Right cardiac atrium (tissue), 5 donors: ENCODE data around the gene TSSK3. TPM values are rescaled to one million over a fixed set of nuclear protein-coding genes. Genes with fewer than 3 reads are reported as not detected.
A peak's percentile ranks its signal among the peaks of the same experiment; 100 is the strongest.

Experiments
- ATAC-seq, 2 donors: fragments of 200-7000 bp; cut with Tn5 transposase; one replicate each; pipeline versions ENCODE4 v1.8.0 to v1.9.1; 2020; ENCODE audit warnings: moderate library complexity in 2 of 2, mild to moderate bottlenecking in 1 of 2
- DNase-seq, 3 donors: peaks; one replicate each; pipeline ENCODE4 v3.0.0-alpha.2; 2020
- H3K27ac ChIP-seq: one replicate; pipeline ENCODE4 v1.5.1; 2013; ENCODE audit warnings: mild to moderate bottlenecking, low read length, control low read depth, moderate library complexity
- H3K27me3 ChIP-seq: one replicate; pipeline ENCODE4 v1.6.1; 2013; ENCODE audit not compliant: control insufficient read depth, insufficient read depth
- H3K4me1 ChIP-seq: one replicate; pipeline ENCODE4 v1.6.1; 2013; ENCODE audit warnings: low read length; ENCODE audit not compliant: control insufficient read depth, insufficient read depth
- H3K4me3 ChIP-seq: one replicate; pipeline ENCODE4 v1.5.1; 2013; ENCODE audit warnings: low read length, control low read depth
- H3K9me3 ChIP-seq: one replicate; pipeline ENCODE4 v1.6.1; 2013; ENCODE audit warnings: low read length; ENCODE audit not compliant: control insufficient read depth
- WGBS: extraction: QIAGEN DNeasy Blood & Tissue Kit; methylation state at CpG from one replicate; pipeline ENCODE4 v1.1.7; 2013; 5-methylcytosine and 5-hydroxymethylcytosine counted together
- intact Hi-C, 4 donors: fragments of 100-400 bp; cut with DNase I; formaldehyde crosslinking; loops; one replicate each; pipeline versions ENCODE4 v1.11.0 to v1.14.0; 2022 to 2023
- polyA plus RNA-seq: library from polyadenylated mRNA; stranded (reverse); fragments of 200-250 nt; gene quantifications from one replicate; pipeline ENCODE4 v1.2.3, GENCODE V29; 2013
- total RNA-seq, 4 donors: library from RNA; stranded (reverse); fragmentation: NEBNext Ultra II Directional; extraction: Animal tissue kit (Norgen Biotek cat#: 25700); gene quantifications; one replicate each; pipeline ENCODE4 v1.2.1, GENCODE V29; 2021
- donor health status: healthy with polysubstance abuse.
- donor health status: DM: no; HTN: yes; CAD: no.
- donor health status: DM: no; HTN: no; CAD: no.
- donor health status: DM: no; HTN: yes; CAD: no; lungs with severe emphysema.
- donor health status: DM: yes; HTN: yes; CAD: no.

TSSK3 gene
- total and polyA plus RNA-seq, 5 donors: 1.1 to 2.7 (median 1.5) TPM

GRCh38 chr1:32339363-32339978 lies 22.9 kb upstream of the TSSK3 start:
- no peak overlapping the region for H3K27ac ChIP-seq
- ATAC-seq (peak in 1 of 2 donors; percentile 3), DNase-seq (no peak)
- no peaks in the 10 kb centered on the region for H3K27me3 ChIP-seq
- intact Hi-C loops: loop anchor here in 1 of 4 donors (10.0 kb wide), 1 partner anchor 125 kb away; no protein-coding TSS in a partner anchor
- 75% methylated on average over 5 of the region's 5 CpGs for WGBS
- H3K4me3 ChIP-seq: no peak overlapping the region
- peaks cover 6% of the 10 kb centered on the region for H3K4me1 ChIP-seq
- H3K9me3 ChIP-seq: no peaks in the 10 kb centered on the region

GRCh38 chr1:32341186-32341757 lies 21.1 kb upstream of the TSSK3 start:
- Histone ChIP-seq H3K4me1 (peaks cover 10% of the 10 kb centered on the region), H3K27me3 (no peaks in the 10 kb centered on the region), H3K4me3 (no peak overlapping the region), H3K27ac (no peak overlapping the region), H3K9me3 (no peaks in the 10 kb centered on the region)
- ATAC-seq (peak; percentile 15 to 38), DNase-seq (peak in 2 of 3 donors; percentile 78 to 82)
- 82% methylated on average over 11 of the region's 11 CpGs for WGBS
- intact Hi-C loops: no loop called here

GRCh38 chr1:32341971-32342370 lies 20.4 kb upstream of the TSSK3 start:
- Histone ChIP-seq H3K4me3 (no peak overlapping the region), H3K9me3 (no peaks in the 10 kb centered on the region), H3K27me3 (no peaks in the 10 kb centered on the region), H3K27ac (no peak overlapping the region), H3K4me1 (peaks cover 10% of the 10 kb centered on the region)
- no peak for ATAC-seq
- no peak for DNase-seq
- intact Hi-C loops: no loop called here
- 78% methylated on average over 5 of the region's 5 CpGs for WGBS

- ATAC-seq (no peak), DNase-seq (no peak)
- intact Hi-C loops: no loop called here
- Histone ChIP-seq H3K4me3 (no peak overlapping the region), H3K9me3 (no peaks in the 10 kb centered on the region), H3K4me1 (peaks cover 8% of the 10 kb centered on the region), H3K27ac (no peak overlapping the region), H3K27me3 (no peaks in the 10 kb centered on the region)
- 95% methylated on average over 10 of the region's 10 CpGs for WGBS
Observed at GRCh38 chr1:32342704-32343103, 19.6 kb upstream of the TSSK3 start.

GRCh38 chr1:32345289-32345827 lies 17.0 kb upstream of the TSSK3 start:
- WGBS: 35% methylated on average over 8 of the region's 8 CpGs
- Histone ChIP-seq H3K27me3 (no peaks in the 10 kb centered on the region), H3K4me3 (no peak overlapping the region), H3K27ac (no peak overlapping the region), H3K4me1 (peaks cover 12% of the 10 kb centered on the region), H3K9me3 (no peaks in the 10 kb centered on the region)
- intact Hi-C loops: no loop called here
- DNase-seq: no peak
- ATAC-seq: no peak

GRCh38 chr1:32346532-32347157 lies 15.7 kb upstream of the TSSK3 start:
- H3K27ac ChIP-seq: no peak overlapping the region

GRCh38 chr1:32349211-32349708 lies 13.1 kb upstream of the TSSK3 start:
- Histone ChIP-seq H3K27me3 (no peaks in the 10 kb centered on the region), H3K4me1 (peaks cover 24% of the 10 kb centered on the region), H3K4me3 (no peak overlapping the region), H3K9me3 (no peaks in the 10 kb centered on the region), H3K27ac (peak overlapping the region; percentile 40)
- whole genome bisulfite sequencing: 43% methylated on average over 8 of the region's 8 CpGs
- intact Hi-C loops: no loop called here
- DNase-seq (peak; percentile 72 to 79 (median 78)), ATAC-seq (peak in 1 of 2 donors; percentile 14)

More at GRCh38 chr1:32346532-32347157, 15.7 kb upstream of the TSSK3 start:
- 88% methylated on average over 9 of the region's 9 CpGs for WGBS
- peaks cover 12% of the 10 kb centered on the region for H3K4me1 ChIP-seq
- no peaks in the 10 kb centered on the region for H3K9me3 ChIP-seq
- no peak overlapping the region for H3K4me3 ChIP-seq
- H3K27me3 ChIP-seq: no peaks in the 10 kb centered on the region
- no peak for ATAC-seq
- DNase-seq: no peak
- intact Hi-C loops: no loop called here

GRCh38 chr1:32350785-32351398 lies 11.4 kb upstream of the TSSK3 start:
- no peaks in the 10 kb centered on the region for H3K9me3 ChIP-seq
- H3K27ac ChIP-seq: peak overlapping the region; percentile 76
- DNase-seq: peak; percentile 84 to 94 (median 91)
- peaks cover 20% of the 10 kb centered on the region for H3K4me1 ChIP-seq
- no peaks in the 10 kb centered on the region for H3K27me3 ChIP-seq
- peak overlapping the region; percentile 84 for H3K4me3 ChIP-seq
- peak; percentile 59 to 67 for ATAC-seq
- 23% methylated on average over 28 of the region's 28 CpGs for WGBS
- intact Hi-C loops: no loop called here

- peak overlapping the region; percentile 84 for H3K4me3 ChIP-seq
- DNase-seq (peak; percentile 97 to 98 (median 97)), ATAC-seq (peak; percentile 90)
- H3K27ac ChIP-seq: peak overlapping the region; percentile 91
- no peaks in the 10 kb centered on the region for H3K9me3 ChIP-seq
- WGBS: 1% methylated on average over 75 of the region's 75 CpGs
- H3K27me3 ChIP-seq: no peaks in the 10 kb centered on the region
- H3K4me1 ChIP-seq: peaks cover 20% of the 10 kb centered on the region
- intact Hi-C loops: no loop called here
Observed at GRCh38 chr1:32351399-32352238, 10.7 kb upstream of the TSSK3 start.

GRCh38 chr1:32352239-32352745 lies 10.0 kb upstream of the TSSK3 start:
- Histone ChIP-seq H3K4me1 (peaks cover 20% of the 10 kb centered on the region), H3K27me3 (no peaks in the 10 kb centered on the region), H3K27ac (peak overlapping the region; percentile 91), H3K4me3 (peak overlapping the region; percentile 84), H3K9me3 (no peaks in the 10 kb centered on the region)
- ATAC-seq (no peak), DNase-seq (no peak)
- 44% methylated on average over 8 of the region's 8 CpGs for WGBS
- intact Hi-C loops: no loop called here
